ENCODE data around the gene ARHGEF2. TPM values are rescaled to one million over a fixed set of nuclear protein-coding genes. Genes with fewer than 3 reads are reported as not detected.

Gene ARHGEF2
- total and polyA plus RNA-seq, 9 donors, result 36.3 to 221 (median 63.3) TPM

DNA sequence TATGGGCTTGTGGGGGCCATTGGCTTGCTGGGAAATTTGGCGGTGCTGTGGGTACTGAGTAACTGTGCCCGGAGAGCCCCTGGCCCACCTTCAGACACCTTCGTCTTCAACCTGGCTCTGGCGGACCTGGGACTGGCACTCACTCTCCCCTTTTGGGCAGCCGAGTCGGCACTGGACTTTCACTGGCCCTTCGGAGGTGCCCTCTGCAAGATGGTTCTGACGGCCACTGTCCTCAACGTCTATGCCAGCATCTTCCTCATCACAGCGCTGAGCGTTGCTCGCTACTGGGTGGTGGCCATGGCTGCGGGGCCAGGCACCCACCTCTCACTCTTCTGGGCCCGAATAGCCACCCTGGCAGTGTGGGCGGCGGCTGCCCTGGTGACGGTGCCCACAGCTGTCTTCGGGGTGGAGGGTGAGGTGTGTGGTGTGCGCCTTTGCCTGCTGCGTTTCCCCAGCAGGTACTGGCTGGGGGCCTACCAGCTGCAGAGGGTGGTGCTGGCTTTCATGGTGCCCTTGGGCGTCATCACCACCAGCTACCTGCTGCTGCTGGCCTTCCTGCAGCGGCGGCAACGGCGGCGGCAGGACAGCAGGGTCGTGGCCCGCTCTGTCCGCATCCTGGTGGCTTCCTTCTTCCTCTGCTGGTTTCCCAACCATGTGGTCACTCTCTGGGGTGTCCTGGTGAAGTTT lies 36.4 kb downstream of the ARHGEF2 start:
- intact Hi-C loops (cut with DNase I), result loop anchor here (5.0 kb wide), 2 partner anchors 35 to 50 kb away; partner anchors contain the start of gene ARHGEF2 (in 4 of the 4)
- no peak overlapping the region for H3K4me3 ChIP-seq
- no peaks in the 10 kb centered on the region for H3K27me3 ChIP-seq
- no peak overlapping the region for H3K27ac ChIP-seq
- no peak for DNase-seq
- no peaks in the 10 kb centered on the region for H3K9me3 ChIP-seq
- H3K36me3 ChIP-seq, result no peaks in the 10 kb centered on the region
- peaks cover 6% of the 10 kb centered on the region for H3K4me1 ChIP-seq (ENCODE audit: insufficient read depth)
- 86 to 88% (median 87%) methylated on average over 26 to 29 of the region's 29 CpGs for WGBS, 3 donors
- TF ChIP-seq POLR2A (IDR thresholded peaks at IDR 0.05), result no peak
- no peak for TF ChIP-seq CTCF (IDR thresholded peaks at IDR 0.05)
- TF ChIP-seq EP300 (IDR thresholded peaks at IDR 0.05), result no peak

DNA sequence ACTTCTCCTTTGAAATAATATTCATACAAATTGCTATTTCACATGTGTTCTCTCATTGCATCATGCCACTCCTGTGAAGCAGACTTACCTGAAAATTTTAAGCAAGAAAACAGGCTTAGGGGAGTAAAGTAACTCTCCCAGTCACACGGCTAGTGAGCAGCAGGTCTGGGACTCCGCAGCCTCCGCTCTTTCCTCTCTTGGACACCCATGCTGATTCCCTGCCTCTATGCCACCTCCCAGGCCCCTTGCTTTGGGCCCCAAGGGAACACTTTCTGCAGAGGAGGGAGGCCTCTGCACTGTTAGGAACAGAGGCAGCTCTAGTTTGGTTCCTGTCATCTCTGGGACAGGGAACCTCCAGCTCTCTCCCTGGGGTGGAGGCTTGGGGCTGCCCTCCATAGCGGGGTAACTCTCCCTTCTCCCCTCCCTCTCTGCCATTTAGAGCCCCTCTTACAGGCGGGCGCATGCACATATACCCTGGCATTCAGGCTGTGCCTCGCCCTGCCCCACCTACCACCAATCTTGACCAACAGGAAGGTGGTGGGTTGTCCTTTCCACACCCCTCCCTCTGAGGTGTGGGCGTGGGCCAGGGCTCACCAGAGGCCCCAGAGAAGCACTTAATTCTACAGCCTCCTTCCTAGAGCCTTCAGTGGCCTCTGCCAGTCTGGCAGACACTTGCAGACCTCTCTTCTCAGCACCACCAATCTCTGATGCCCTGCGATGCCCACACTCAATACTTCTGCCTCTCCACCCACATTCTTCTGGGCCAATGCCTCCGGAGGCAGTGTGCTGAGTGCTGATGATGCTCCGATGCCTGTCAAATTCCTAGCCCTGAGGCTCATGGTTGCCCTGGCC lies 37.1 kb downstream of the ARHGEF2 start, which contains the start of gene RXFP4:
RXFP4 (plus strand) TSS at position 646 of the 852 bp plus-strand sequence; CDS start at position 718, 72 bp downstream.
- DNase-seq, result no peak
- Histone ChIP-seq H3K9me3 (no peaks in the 10 kb centered on the region), H3K27me3 (no peaks in the 10 kb centered on the region), H3K27ac (peak within 1 kb of the TSS in 1 of 2 donors; percentile 66), H3K4me3 (no peak within 1 kb of the TSS), H3K4me1 (ENCODE audit: insufficient read depth) (peaks cover 6% of the 10 kb centered on the region), H3K36me3 (no peaks in the 10 kb centered on the region)
- TF ChIP-seq POLR2A (IDR thresholded peaks at IDR 0.05), result no peak
- no peak for TF ChIP-seq CTCF (IDR thresholded peaks at IDR 0.05)
- TF ChIP-seq EP300 (IDR thresholded peaks at IDR 0.05), result no peak
- intact Hi-C loops (cut with DNase I), result loop anchor here (5.0 kb wide), 2 partner anchors 36 to 51 kb away; partner anchors contain the start of gene ARHGEF2 (in 4 of the 4)
- WGBS, 3 donors, result 57 to 68% (median 61%) methylated on average over 11 of the region's 11 CpGs

- Histone ChIP-seq H3K27me3 (no peaks in the 10 kb centered on the region), H3K27ac (peak overlapping the region in 1 of 2 donors; percentile 66), H3K9me3 (no peaks in the 10 kb centered on the region), H3K4me1 (ENCODE audit: insufficient read depth) (peaks cover 6% of the 10 kb centered on the region), H3K4me3 (no peak overlapping the region), H3K36me3 (no peaks in the 10 kb centered on the region)
- intact Hi-C loops (cut with DNase I), result loop anchor here (5.0 kb wide), 2 partner anchors 37 to 52 kb away; partner anchors contain the start of gene ARHGEF2 (in 4 of the 4)
- DNase-seq, result peak in 4 of 5 donors; percentile 42 to 61 (median 53)
- 28 to 47% (median 32%) methylated on average over 4 of the region's 4 CpGs for WGBS, 3 donors
- TF ChIP-seq CTCF (IDR thresholded peaks at IDR 0.05), result no peak
- no peak for TF ChIP-seq EP300 (IDR thresholded peaks at IDR 0.05)
- no peak for TF ChIP-seq POLR2A (IDR thresholded peaks at IDR 0.05)
Observed at GRCh38 chr1:155940482-155940992, 37.8 kb downstream of the ARHGEF2 start.

GRCh38 chr1:155938220-155938627 lies 40.1 kb downstream of the ARHGEF2 start:
- intact Hi-C loops (cut with DNase I), result loop anchor here in 1 of 4 donors (2.0 kb wide), 1 partner anchor 51 kb away; no protein-coding TSS in a partner anchor
- Histone ChIP-seq H3K4me3 (no peak overlapping the region), H3K4me1 (ENCODE audit: insufficient read depth) (peaks cover 6% of the 10 kb centered on the region), H3K27me3 (no peaks in the 10 kb centered on the region), H3K36me3 (no peaks in the 10 kb centered on the region), H3K27ac (no peak overlapping the region), H3K9me3 (no peaks in the 10 kb centered on the region)
- WGBS, 3 donors, result 0 to 3% (median 3%) methylated on average over 1 of the region's 1 CpG
- DNase-seq, result peak in 1 of 5 donors; percentile 41
- TF ChIP-seq EP300 (IDR thresholded peaks at IDR 0.05) (no peak), CTCF (IDR thresholded peaks at IDR 0.05) (peak in 2 of 3 donors; percentile 59 to 68)

Measured in ovary (tissue), 9 donors.